ENCODE results near the gene YWHAH. TPM values are rescaled to one million over a fixed set of nuclear protein-coding genes. Genes with fewer than 3 reads are reported as not detected.

YWHAH gene
- total and polyA plus RNA-seq, 2 experiments from 2014 or later = 168 to 237 TPM

DNA sequence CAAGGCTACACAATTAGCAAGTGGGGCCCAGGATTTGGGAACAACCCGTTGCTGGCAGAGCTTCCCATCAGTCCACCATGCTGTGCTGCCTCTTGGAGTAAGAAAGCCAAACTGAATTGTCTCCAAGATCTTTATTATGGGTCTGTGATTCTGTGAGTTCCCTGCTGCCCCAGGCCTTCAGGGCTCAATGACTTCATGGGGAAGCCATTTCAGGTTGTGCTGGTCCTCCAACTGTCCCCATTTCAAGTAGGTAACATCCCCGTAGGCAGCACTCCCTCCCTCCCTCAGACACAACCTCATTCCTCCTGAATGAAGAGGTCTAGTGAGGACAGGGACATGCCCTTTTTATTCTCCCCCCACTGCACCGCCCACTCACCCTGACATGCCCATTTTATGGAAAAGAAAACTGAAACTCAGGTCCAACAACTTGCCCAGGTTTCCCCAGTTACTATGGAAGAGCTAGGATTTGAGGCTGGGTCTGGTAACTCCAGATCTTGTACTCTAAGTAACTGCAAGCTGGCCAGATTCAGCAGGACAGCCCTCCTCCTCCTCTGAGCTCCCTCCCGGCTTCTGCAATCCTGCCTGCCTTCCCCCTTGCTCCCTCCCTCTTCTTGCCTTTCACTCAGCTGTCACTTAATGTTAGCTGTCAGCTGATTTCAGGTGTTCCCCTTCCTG, 8.2 kb upstream of the YWHAH start:
- Histone ChIP-seq H3K9ac (no peak overlapping the region), H2AFZ (no peak overlapping the region), H4K20me1 (ENCODE audit: insufficient read depth) (no peaks in the 10 kb centered on the region), H3K9me3 (ENCODE audit: low read depth) (no peaks in the 10 kb centered on the region), H3K4me1 (ENCODE audit: insufficient read depth) (no peaks in the 10 kb centered on the region), H3K4me3 (no peak overlapping the region), H3K79me2 (ENCODE audit: insufficient read depth) (no peaks in the 10 kb centered on the region), H3F3A (ENCODE audit: insufficient read depth) (no peaks in the 10 kb centered on the region), H3K27me3 (replicated peaks; ENCODE audit: insufficient read depth) (no peaks in the 10 kb centered on the region), H3K27ac (no peak overlapping the region), H3K36me3 (ENCODE audit: low read depth) (no peaks in the 10 kb centered on the region), H3K4me2 (ENCODE audit: unreplicated experiment) (no peak overlapping the region), H3K9me2 (ENCODE audit: insufficient read depth) (no peaks in the 10 kb centered on the region)
- in situ Hi-C loops (cut with MboI) = no loop called here
- 74 to 81% methylated on average over 4 of the region's 4 CpGs for WGBS, 2 experiments (ENCODE audit: low coverage in 1 of 2, low lambda C conversion rate in 2 of 2, missing lambda C conversion rate in 2 of 2)
- DNase-seq = no peak
- TF ChIP-seq EZH2phosphoT487 (IDR thresholded peaks at IDR 0.05; ENCODE audit: insufficient read depth, low read depth) (no peak), EZH2 (IDR thresholded peaks at IDR 0.05; ENCODE audit: insufficient read depth, poor library complexity, severe bottlenecking) (no peak)

DNA sequence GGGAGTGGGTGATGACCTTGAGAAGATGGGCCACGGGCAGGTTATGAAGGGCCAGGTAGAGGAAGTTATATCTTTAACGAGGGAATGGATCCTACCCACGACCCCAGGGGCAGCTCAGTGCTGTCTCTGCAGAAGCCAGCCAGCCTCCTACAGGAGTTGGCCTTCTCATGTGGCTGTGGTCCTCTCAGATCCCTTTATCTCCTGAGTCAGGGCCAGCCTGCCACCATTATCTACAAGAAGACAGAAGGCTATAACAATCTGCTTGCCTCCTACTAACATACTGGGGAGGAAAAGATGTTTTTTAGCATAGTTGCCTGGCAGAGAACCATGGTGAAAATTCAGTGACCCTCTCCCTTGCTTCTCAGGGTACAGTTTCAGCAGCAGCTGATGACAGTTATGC, 7.0 kb upstream of the YWHAH start:
- in situ Hi-C loops (cut with MboI) = no loop called here

DNA sequence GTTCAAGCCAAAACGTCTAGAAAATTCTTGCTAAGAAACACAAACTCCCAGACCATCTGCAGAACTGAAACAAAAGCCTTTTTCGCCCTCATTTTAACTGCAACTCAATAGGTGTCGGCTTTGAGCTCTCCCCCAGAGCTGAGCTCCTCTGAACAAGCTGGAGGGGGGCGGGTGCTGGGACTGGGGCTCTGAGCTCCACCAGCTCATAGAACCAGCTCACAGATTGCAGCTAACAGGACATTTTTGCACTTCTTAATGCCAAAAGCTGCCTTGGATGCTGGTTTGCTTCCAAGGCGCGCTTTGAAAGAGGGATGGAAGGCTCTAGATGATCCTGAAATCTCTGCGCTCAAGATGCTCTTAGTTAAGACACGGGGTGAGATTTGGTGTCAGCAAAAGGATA, 6.0 kb upstream of the YWHAH start:
- WGBS, 2 experiments (ENCODE audit: low coverage in 1 of 2, low lambda C conversion rate in 2 of 2, missing lambda C conversion rate in 2 of 2) = 60 to 66% methylated on average over 8 of the region's 8 CpGs
- no peaks in the 10 kb centered on the region for H3K9me2 ChIP-seq (ENCODE audit: insufficient read depth)
- H3K4me3 ChIP-seq = no peak overlapping the region
- no peaks in the 10 kb centered on the region for H3K9me3 ChIP-seq (ENCODE audit: low read depth)
- no peaks in the 10 kb centered on the region for H4K20me1 ChIP-seq (ENCODE audit: insufficient read depth)
- in situ Hi-C loops (cut with MboI) = no loop called here
- TF ChIP-seq EZH2phosphoT487 (IDR thresholded peaks at IDR 0.05; ENCODE audit: insufficient read depth, low read depth) (no peak), EZH2 (IDR thresholded peaks at IDR 0.05; ENCODE audit: insufficient read depth, poor library complexity, severe bottlenecking) (no peak)
- H3K4me2 ChIP-seq (ENCODE audit: unreplicated experiment) = no peak overlapping the region
- no peak overlapping the region for H2AFZ ChIP-seq
- H3F3A ChIP-seq (ENCODE audit: insufficient read depth) = no peaks in the 10 kb centered on the region
- no peak overlapping the region for H3K9ac ChIP-seq
- no peaks in the 10 kb centered on the region for H3K27me3 ChIP-seq (replicated peaks; ENCODE audit: insufficient read depth)
- DNase-seq = no peak
- no peaks in the 10 kb centered on the region for H3K36me3 ChIP-seq (ENCODE audit: low read depth)
- H3K4me1 ChIP-seq (ENCODE audit: insufficient read depth) = no peaks in the 10 kb centered on the region
- H3K27ac ChIP-seq = no peak overlapping the region
- H3K79me2 ChIP-seq (ENCODE audit: insufficient read depth) = no peaks in the 10 kb centered on the region

More for the DNA sequence above, 7.0 kb upstream of the YWHAH start:
- H3K9me3 ChIP-seq (ENCODE audit: low read depth) = no peaks in the 10 kb centered on the region
- no peak overlapping the region for H3K4me2 ChIP-seq (ENCODE audit: unreplicated experiment)
- no peaks in the 10 kb centered on the region for H3K4me1 ChIP-seq (ENCODE audit: insufficient read depth)
- no peak overlapping the region for H2AFZ ChIP-seq
- no peaks in the 10 kb centered on the region for H3K79me2 ChIP-seq (ENCODE audit: insufficient read depth)
- no peak overlapping the region for H3K9ac ChIP-seq
- no peak overlapping the region for H3K4me3 ChIP-seq
- H3K27me3 ChIP-seq (replicated peaks; ENCODE audit: insufficient read depth) = no peaks in the 10 kb centered on the region
- no peaks in the 10 kb centered on the region for H3K9me2 ChIP-seq (ENCODE audit: insufficient read depth)
- H3F3A ChIP-seq (ENCODE audit: insufficient read depth) = no peaks in the 10 kb centered on the region
- no peak for TF ChIP-seq EZH2 (IDR thresholded peaks at IDR 0.05; ENCODE audit: insufficient read depth, poor library complexity, severe bottlenecking)
- TF ChIP-seq EZH2phosphoT487 (IDR thresholded peaks at IDR 0.05; ENCODE audit: insufficient read depth, low read depth) = no peak
- WGBS, 2 experiments (ENCODE audit: low coverage in 1 of 2, low lambda C conversion rate in 2 of 2, missing lambda C conversion rate in 2 of 2) = 75 to 85% methylated on average over 3 of the region's 3 CpGs
- DNase-seq = no peak
- no peaks in the 10 kb centered on the region for H3K36me3 ChIP-seq (ENCODE audit: low read depth)
- no peak overlapping the region for H3K27ac ChIP-seq
- H4K20me1 ChIP-seq (ENCODE audit: insufficient read depth) = no peaks in the 10 kb centered on the region

DNA sequence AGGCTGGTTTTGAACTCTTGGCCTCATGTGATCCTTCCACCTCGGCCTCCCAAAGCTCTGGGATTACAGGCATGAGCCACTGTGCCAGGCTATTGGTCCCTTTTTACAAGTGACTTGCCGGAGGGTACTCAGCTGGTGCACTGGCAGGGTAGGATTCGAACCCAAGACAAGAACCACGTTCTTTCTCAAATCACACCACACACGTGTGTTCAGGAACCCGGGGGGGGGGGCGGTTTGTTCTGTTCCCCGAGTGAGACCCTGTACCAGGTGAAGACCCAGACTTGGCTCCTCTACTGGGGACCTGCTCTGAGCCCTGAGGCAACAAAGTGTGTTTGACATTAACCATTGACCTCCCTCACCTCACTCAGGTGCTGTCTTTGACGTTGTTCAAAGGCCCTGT, 3.8 kb upstream of the YWHAH start:
- H3K9me3 ChIP-seq (ENCODE audit: low read depth) = no peaks in the 10 kb centered on the region
- H3K9ac ChIP-seq = no peak overlapping the region
- no peak overlapping the region for H2AFZ ChIP-seq
- WGBS, 2 experiments (ENCODE audit: low coverage in 1 of 2, low lambda C conversion rate in 2 of 2, missing lambda C conversion rate in 2 of 2) = 77 to 87% methylated on average over 9 of the region's 9 CpGs
- H3F3A ChIP-seq (ENCODE audit: insufficient read depth) = no peaks in the 10 kb centered on the region
- H3K4me2 ChIP-seq (ENCODE audit: unreplicated experiment) = no peak overlapping the region
- H3K9me2 ChIP-seq (ENCODE audit: insufficient read depth) = no peaks in the 10 kb centered on the region
- no peak overlapping the region for H3K4me3 ChIP-seq
- H3K79me2 ChIP-seq (ENCODE audit: insufficient read depth) = peaks cover 9% of the 10 kb centered on the region
- H3K4me1 ChIP-seq (ENCODE audit: insufficient read depth) = no peaks in the 10 kb centered on the region
- in situ Hi-C loops (cut with MboI) = no loop called here
- no peak for DNase-seq
- no peak overlapping the region for H3K27ac ChIP-seq
- no peaks in the 10 kb centered on the region for H3K27me3 ChIP-seq (replicated peaks; ENCODE audit: insufficient read depth)
- no peak for TF ChIP-seq EZH2phosphoT487 (IDR thresholded peaks at IDR 0.05; ENCODE audit: insufficient read depth, low read depth)
- no peak for TF ChIP-seq EZH2 (IDR thresholded peaks at IDR 0.05; ENCODE audit: insufficient read depth, poor library complexity, severe bottlenecking)
- H4K20me1 ChIP-seq (ENCODE audit: insufficient read depth) = no peaks in the 10 kb centered on the region
- H3K36me3 ChIP-seq (ENCODE audit: low read depth) = no peaks in the 10 kb centered on the region

Measured in GM23248 (cell line).